Left lung (tissue), 10 donors: ENCODE measurements around the gene SPOCK1. TPM values are rescaled to one million over a fixed set of nuclear protein-coding genes. Genes with fewer than 3 reads are reported as not detected.

Experiments
- ATAC-seq: fragments of 200-7000 bp; cut with Tn5 transposase; one replicate; pipeline ENCODE4 v1.9.1; 2020; ENCODE audit warnings: moderate library complexity
- DNase-seq, 4 donors: peaks; one replicate each; pipeline ENCODE4 v3.0.0-alpha.2; 2013 to 2020
- H3K27ac ChIP-seq, 2 donors: fragments of 200-600 bp; sonication (generic) in 1 of 2; one replicate each; pipeline versions ENCODE4 v1.5.0 to v1.8.0; 2020 to 2021
- H3K27me3 ChIP-seq, 2 donors: fragments of 200-600 bp; sonication (generic) in 1 of 2; one replicate each; pipeline versions ENCODE4 v1.5.0 to v1.8.0; 2020 to 2021
- H3K36me3 ChIP-seq, 2 donors: fragments of 200-600 bp; sonication (generic) in 1 of 2; one replicate each; pipeline versions ENCODE4 v1.5.0 to v1.8.0; 2020 to 2021
- H3K4me1 ChIP-seq, 2 donors: fragments of 200-600 bp; one replicate each; pipeline ENCODE4 v1.8.0; 2021
- H3K4me3 ChIP-seq, 2 donors: fragments of 200-600 bp; sonication (generic) in 1 of 2; one replicate each; pipeline versions ENCODE4 v1.5.0 to v1.8.0; 2020 to 2021; ENCODE audit warnings: mild to moderate bottlenecking in 1 of 2
- H3K9me3 ChIP-seq, 2 donors: fragments of 200-600 bp; sonication (generic) in 1 of 2; one replicate each; pipeline versions ENCODE4 v1.5.0 to v1.8.0; 2020 to 2021
- intact Hi-C, 2 donors: fragments of 100-400 bp; cut with DNase I; formaldehyde crosslinking; loops; one replicate each; pipeline versions ENCODE4 v1.11.2 to v1.14.2; 2022
- polyA plus RNA-seq, 6 donors: library from polyadenylated mRNA; unstranded; fragments of 120-200 nt; gene quantifications; one replicate each; pipeline ENCODE4 v1.2.1, GENCODE V29; 2013; ENCODE audit not compliant: insufficient read length in 6 of 6
- total RNA-seq, 2 donors: library from RNA; stranded (reverse); fragmentation: NEBNext Ultra II Directional; extraction: Animal tissue kit (Norgen Biotek cat#: 25700); gene quantifications; one replicate each; pipeline ENCODE4 v1.2.1, GENCODE V29; 2021
- TF ChIP-seq, protein P1 (sequence below), 2 donors: fragments of 200-600 bp; sonication (generic) in 1 of 2; IDR thresholded peaks; one replicate each; pipeline versions ENCODE4 v1.5.0 to v1.8.0; 2021; ENCODE audit warnings: antibody characterized with exemption in 2 of 2
- donor health status: DM: no; HTN: yes; CAD: no.
- donor health status: DM: no; HTN: no; CAD: no.

Gene SPOCK1
- total and polyA plus RNA-seq, 8 donors: 0.43 to 7.6 (median 0.73) TPM

DNA sequence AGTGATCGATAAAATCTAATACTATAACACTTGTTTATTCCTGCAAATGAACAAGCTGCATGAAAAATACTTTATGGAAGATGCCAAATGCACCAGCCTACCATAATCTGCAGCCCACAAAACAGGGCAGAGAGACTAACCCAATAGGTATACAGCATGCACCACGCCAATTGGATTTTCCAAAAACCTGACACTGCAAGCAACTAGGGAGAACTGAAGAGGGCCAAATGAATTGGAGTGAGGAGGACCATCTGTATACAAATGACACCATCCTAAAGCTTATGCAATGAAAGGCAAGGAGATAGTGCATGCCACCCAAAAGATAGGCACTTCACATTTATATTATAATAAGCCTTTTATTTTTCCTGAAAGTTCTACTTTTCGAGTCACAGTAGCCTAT lies 100.4 kb downstream of the SPOCK1 start:
- Histone ChIP-seq H3K27ac (no peak overlapping the region), H3K9me3 (no peaks in the 10 kb centered on the region), H3K4me1 (no peaks in the 10 kb centered on the region), H3K27me3 (no peaks in the 10 kb centered on the region), H3K4me3 (no peak overlapping the region), H3K36me3 (no peaks in the 10 kb centered on the region)
- DNase-seq (no peak), ATAC-seq (no peak)
- TF ChIP-seq, protein P1, sequence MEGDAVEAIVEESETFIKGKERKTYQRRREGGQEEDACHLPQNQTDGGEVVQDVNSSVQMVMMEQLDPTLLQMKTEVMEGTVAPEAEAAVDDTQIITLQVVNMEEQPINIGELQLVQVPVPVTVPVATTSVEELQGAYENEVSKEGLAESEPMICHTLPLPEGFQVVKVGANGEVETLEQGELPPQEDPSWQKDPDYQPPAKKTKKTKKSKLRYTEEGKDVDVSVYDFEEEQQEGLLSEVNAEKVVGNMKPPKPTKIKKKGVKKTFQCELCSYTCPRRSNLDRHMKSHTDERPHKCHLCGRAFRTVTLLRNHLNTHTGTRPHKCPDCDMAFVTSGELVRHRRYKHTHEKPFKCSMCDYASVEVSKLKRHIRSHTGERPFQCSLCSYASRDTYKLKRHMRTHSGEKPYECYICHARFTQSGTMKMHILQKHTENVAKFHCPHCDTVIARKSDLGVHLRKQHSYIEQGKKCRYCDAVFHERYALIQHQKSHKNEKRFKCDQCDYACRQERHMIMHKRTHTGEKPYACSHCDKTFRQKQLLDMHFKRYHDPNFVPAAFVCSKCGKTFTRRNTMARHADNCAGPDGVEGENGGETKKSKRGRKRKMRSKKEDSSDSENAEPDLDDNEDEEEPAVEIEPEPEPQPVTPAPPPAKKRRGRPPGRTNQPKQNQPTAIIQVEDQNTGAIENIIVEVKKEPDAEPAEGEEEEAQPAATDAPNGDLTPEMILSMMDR (IDR thresholded peaks at IDR 0.05): no peak
- intact Hi-C loops: no loop called here

DNA sequence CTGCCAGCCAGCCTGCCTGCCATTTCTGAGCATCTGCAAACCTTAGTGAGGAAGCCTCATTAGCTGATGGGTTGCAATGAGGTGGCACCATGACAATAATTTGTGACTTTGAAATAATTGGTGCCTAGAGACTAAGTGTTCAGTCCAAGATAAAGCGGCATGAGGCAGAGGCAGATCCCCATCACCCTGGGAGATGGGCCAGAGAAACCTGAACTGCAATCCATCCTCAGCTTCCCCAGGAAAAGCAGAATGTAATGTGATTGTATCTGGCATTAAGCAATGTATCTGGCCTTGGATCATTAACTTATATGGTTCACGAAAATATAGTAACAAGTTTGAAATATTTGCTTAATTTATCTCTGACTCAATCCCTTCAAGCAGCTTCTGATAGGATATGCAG lies 101.0 kb downstream of the SPOCK1 start:
- H3K4me1 ChIP-seq: no peaks in the 10 kb centered on the region
- no peak for ATAC-seq
- H3K9me3 ChIP-seq: no peaks in the 10 kb centered on the region
- no peak overlapping the region for H3K4me3 ChIP-seq
- intact Hi-C loops: no loop called here
- DNase-seq: no peak
- no peaks in the 10 kb centered on the region for H3K27me3 ChIP-seq
- TF ChIP-seq, protein P1 (IDR thresholded peaks at IDR 0.05): no peak
- no peak overlapping the region for H3K27ac ChIP-seq
- no peaks in the 10 kb centered on the region for H3K36me3 ChIP-seq

DNA sequence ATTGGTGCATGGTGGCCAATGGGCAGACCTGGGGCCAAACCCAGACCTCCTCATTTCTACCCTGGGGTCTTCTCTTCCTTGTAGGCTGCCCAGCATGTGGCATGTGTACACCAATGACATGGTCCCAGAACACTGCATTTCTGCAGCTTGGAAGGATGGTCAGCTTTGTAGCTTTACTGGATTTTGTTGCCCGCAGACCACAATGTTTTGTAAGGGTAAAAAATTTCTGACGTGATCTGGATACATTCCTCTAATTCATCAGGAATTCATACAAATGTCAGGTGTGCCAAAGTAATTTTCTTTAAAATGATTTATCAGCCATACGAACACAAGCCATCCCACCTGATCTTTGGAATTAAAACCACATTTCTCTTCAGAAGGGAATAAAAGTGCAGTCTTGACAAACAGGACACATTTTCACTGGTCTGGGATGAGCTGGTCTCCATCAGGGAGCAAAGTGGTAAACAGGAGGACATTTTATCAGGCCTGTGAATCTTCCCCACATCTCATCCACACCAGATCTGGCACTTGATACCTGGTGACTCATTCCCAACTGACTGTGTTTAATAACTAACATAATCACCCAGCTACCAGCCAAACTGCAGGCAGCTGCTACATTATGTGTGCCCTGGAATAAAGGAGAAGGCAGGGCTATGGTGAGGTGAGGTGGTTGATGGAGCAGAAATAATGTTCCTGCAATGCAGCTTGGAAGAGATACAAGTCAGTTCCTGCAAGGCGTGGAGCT lies 103.9 kb downstream of the SPOCK1 start:
- no peak overlapping the region for H3K27ac ChIP-seq
- ATAC-seq (no peak), DNase-seq (no peak)
- no peaks in the 10 kb centered on the region for H3K27me3 ChIP-seq
- H3K4me3 ChIP-seq: no peak overlapping the region
- intact Hi-C loops: no loop called here
- H3K9me3 ChIP-seq: no peaks in the 10 kb centered on the region
- H3K4me1 ChIP-seq: no peaks in the 10 kb centered on the region
- TF ChIP-seq, protein P1 (IDR thresholded peaks at IDR 0.05): no peak
- no peaks in the 10 kb centered on the region for H3K36me3 ChIP-seq

DNA sequence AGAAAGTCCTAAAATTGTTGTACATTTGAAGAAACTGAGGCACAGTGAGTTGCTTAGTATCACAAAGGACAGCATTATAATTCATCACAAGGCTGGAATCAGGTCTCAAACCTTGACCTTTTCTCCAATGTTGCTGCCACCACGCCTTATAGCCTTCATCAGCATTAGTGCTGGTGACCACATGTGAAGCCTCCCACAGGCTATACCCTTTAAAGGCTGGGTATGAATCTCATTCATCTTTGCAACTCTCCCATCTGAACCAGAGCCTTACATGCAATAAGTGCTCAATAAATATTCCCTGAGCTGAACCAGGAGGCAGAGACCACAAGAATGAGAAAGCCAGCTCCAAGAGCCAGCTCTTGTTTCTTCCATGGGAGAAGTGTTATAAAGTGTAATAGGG lies 104.7 kb downstream of the SPOCK1 start:
- H3K27ac ChIP-seq: no peak overlapping the region
- no peak overlapping the region for H3K4me3 ChIP-seq
- no peaks in the 10 kb centered on the region for H3K4me1 ChIP-seq
- intact Hi-C loops: no loop called here
- H3K36me3 ChIP-seq: no peaks in the 10 kb centered on the region
- no peak for ATAC-seq
- H3K27me3 ChIP-seq: no peaks in the 10 kb centered on the region
- TF ChIP-seq, protein P1 (IDR thresholded peaks at IDR 0.05): no peak
- no peak for DNase-seq
- no peaks in the 10 kb centered on the region for H3K9me3 ChIP-seq

DNA sequence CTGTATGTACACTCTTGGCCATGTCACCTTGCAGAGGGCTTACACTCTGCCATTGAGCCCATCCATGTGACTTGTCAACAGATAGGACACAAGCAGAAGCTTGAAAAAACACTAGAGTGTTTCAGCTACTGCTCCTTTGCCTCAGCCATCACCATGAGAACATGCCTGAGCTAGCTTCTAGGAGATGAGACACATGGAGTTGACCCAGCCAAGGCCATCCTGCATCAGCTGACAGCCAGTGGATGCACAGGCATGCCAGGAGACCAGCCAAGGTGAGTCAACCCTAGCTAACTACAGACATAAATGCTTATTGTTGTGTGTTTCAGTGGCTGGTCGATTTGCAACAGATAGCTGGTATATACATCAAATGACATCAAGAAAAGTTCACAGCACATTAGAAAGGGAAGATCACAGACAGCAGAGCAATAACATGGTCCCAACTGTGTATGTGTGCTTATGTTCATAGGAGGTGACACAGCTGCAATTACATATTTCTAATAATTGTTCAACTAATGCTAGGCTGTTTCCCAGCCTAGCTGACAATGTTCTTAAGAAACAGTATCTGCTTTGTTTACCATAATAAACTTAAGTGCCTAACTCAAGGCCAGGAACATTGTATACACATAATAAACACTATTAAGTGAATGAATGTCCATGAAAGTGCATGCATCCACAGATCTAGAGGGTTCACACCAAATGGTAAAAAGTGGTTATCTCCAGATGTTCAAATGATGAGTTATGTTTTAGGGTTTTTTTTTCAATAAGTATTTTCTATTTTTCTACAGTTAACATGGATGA lies 105.7 kb downstream of the SPOCK1 start:
- no peak overlapping the region for H3K27ac ChIP-seq
- DNase-seq (no peak), ATAC-seq (no peak)
- H3K9me3 ChIP-seq: no peaks in the 10 kb centered on the region
- H3K27me3 ChIP-seq: no peaks in the 10 kb centered on the region
- TF ChIP-seq, protein P1 (IDR thresholded peaks at IDR 0.05): no peak
- H3K4me3 ChIP-seq: no peak overlapping the region
- H3K36me3 ChIP-seq: no peaks in the 10 kb centered on the region
- H3K4me1 ChIP-seq: no peaks in the 10 kb centered on the region
- intact Hi-C loops: no loop called here
